Measurements from ENCODE around the gene MBD6.
A peak's percentile ranks its signal among the peaks of the same experiment; 100 is the strongest.

The MBD6 gene

GRCh38 chr12:57539134-57539768 is 16.6 kb downstream of the MBD6 start:
- DNase-seq, result no peak
- Mint-ChIP-seq H3K36me3 (ENCODE audit: low read depth) (peaks cover 46% of the 10 kb centered on the region), H3K4me3 (no peak overlapping the region), H3K27me3 (ENCODE audit: low read depth, poor library complexity) (no peaks in the 10 kb centered on the region), H3K27ac (no peak overlapping the region), H3K4me1 (peaks cover 18% of the 10 kb centered on the region), H3K9me3 (no peaks in the 10 kb centered on the region)
- TF ChIP-seq CTCF (IDR thresholded peaks at IDR 0.05), result no peak

- Mint-ChIP-seq H3K36me3 (ENCODE audit: low read depth) (peaks cover 30% of the 10 kb centered on the region), H3K27ac (no peak overlapping the region), H3K27me3 (ENCODE audit: low read depth, poor library complexity) (no peaks in the 10 kb centered on the region), H3K9me3 (no peaks in the 10 kb centered on the region), H3K4me1 (peaks cover 33% of the 10 kb centered on the region), H3K4me3 (no peak overlapping the region)
- no peak for TF ChIP-seq CTCF (IDR thresholded peaks at IDR 0.05)
- DNase-seq, result no peak
These were observed 18.4 kb downstream of the MBD6 start for GRCh38 chr12:57541001-57541400.

GRCh38 chr12:57541717-57542116 is 19.1 kb downstream of the MBD6 start:
- H3K4me1 Mint-ChIP-seq, result peaks cover 37% of the 10 kb centered on the region
- TF ChIP-seq CTCF (IDR thresholded peaks at IDR 0.05), result no peak
- no peak overlapping the region for H3K27ac Mint-ChIP-seq
- peaks cover 24% of the 10 kb centered on the region for H3K36me3 Mint-ChIP-seq (ENCODE audit: low read depth)
- H3K9me3 Mint-ChIP-seq, result no peaks in the 10 kb centered on the region
- no peak overlapping the region for H3K4me3 Mint-ChIP-seq
- H3K27me3 Mint-ChIP-seq (ENCODE audit: low read depth, poor library complexity), result no peaks in the 10 kb centered on the region
- no peak for DNase-seq

- H3K27me3 Mint-ChIP-seq (ENCODE audit: low read depth, poor library complexity), result peaks cover 17% of the 10 kb centered on the region
- no peak overlapping the region for H3K27ac Mint-ChIP-seq
- H3K4me1 Mint-ChIP-seq, result peaks cover 42% of the 10 kb centered on the region
- TF ChIP-seq CTCF (IDR thresholded peaks at IDR 0.05), result no peak
- H3K36me3 Mint-ChIP-seq (ENCODE audit: low read depth), result peaks cover 10% of the 10 kb centered on the region
- no peak overlapping the region for H3K4me3 Mint-ChIP-seq
- no peak for DNase-seq
- H3K9me3 Mint-ChIP-seq, result no peaks in the 10 kb centered on the region
These were observed 21.0 kb downstream of the MBD6 start for GRCh38 chr12:57543581-57543980.

GRCh38 chr12:57545809-57546437 is 23.3 kb downstream of the MBD6 start:
- Mint-ChIP-seq H3K27me3 (ENCODE audit: low read depth, poor library complexity) (peaks cover 40% of the 10 kb centered on the region), H3K4me3 (peak overlapping the region; percentile 98), H3K9me3 (no peaks in the 10 kb centered on the region), H3K27ac (no peak overlapping the region), H3K4me1 (peaks cover 37% of the 10 kb centered on the region), H3K36me3 (ENCODE audit: low read depth) (peaks cover 3% of the 10 kb centered on the region)
- no peak for TF ChIP-seq CTCF (IDR thresholded peaks at IDR 0.05)
- no peak for DNase-seq

Data from nephron progenitor cell (in vitro differentiated cells).